ENCODE results near the gene DRP2.

DNA sequence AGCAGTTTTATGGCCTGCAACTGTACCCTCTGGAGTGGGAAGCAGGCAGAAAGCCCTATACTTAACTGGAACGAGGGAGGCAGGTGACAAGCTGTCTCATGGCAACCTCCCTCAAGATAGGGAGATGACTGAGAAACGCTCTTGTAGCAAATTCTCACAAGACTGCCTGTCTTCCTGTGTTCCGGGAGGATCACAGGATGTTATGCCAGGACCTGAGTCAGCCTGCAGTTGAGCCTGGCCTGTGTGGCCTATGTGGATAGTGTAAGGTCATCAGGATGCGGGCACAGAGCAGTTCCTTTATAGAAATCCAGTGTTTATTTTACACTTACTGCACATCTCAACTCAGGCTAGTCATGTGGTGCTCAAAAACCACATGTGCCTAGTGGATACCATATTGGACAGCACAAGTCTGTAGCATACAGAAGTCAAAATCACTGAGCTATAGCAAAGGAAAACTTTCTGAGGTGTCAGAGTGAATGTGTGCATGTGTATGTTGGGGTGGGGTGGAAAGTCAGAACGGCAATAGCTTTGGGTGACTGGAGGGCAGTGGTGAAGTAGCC, 46.4 kb downstream of the DRP2 start:
- TF ChIP-seq, protein P1, sequence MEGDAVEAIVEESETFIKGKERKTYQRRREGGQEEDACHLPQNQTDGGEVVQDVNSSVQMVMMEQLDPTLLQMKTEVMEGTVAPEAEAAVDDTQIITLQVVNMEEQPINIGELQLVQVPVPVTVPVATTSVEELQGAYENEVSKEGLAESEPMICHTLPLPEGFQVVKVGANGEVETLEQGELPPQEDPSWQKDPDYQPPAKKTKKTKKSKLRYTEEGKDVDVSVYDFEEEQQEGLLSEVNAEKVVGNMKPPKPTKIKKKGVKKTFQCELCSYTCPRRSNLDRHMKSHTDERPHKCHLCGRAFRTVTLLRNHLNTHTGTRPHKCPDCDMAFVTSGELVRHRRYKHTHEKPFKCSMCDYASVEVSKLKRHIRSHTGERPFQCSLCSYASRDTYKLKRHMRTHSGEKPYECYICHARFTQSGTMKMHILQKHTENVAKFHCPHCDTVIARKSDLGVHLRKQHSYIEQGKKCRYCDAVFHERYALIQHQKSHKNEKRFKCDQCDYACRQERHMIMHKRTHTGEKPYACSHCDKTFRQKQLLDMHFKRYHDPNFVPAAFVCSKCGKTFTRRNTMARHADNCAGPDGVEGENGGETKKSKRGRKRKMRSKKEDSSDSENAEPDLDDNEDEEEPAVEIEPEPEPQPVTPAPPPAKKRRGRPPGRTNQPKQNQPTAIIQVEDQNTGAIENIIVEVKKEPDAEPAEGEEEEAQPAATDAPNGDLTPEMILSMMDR (IDR thresholded peaks at IDR 0.05 in 2 of 3, conservative IDR thresholded peaks at IDR 0.05 in 1 of 3; ENCODE audit: borderline replicate concordance in 1 of 3, insufficient read depth in 1 of 3, low read depth in 2 of 3, low read length in 2 of 3), result no peak
- TF ChIP-seq POLR2A (IDR thresholded peaks at IDR 0.05; ENCODE audit: borderline replicate concordance, extremely low read depth, insufficient read depth, insufficient read length) (no peak), SRF (IDR thresholded peaks at IDR 0.05; ENCODE audit: low read depth) (no peak), EGR1 (IDR thresholded peaks at IDR 0.05; ENCODE audit: low read depth) (no peak), EZH2 (IDR thresholded peaks at IDR 0.05) (no peak), POLR2AphosphoS5 (IDR thresholded peaks at IDR 0.05; ENCODE audit: low read depth, low read length) (no peak), EZH2phosphoT487 (IDR thresholded peaks at IDR 0.05; ENCODE audit: borderline replicate concordance) (no peak)
